ENCODE results near the gene CREB5. TPM values are rescaled to one million over a fixed set of nuclear protein-coding genes. Genes with fewer than 3 reads are reported as not detected.

Gene CREB5
- total RNA-seq, 4 donors from 2014 or later = 11.9 to 25.3 (median 14.4) TPM

GRCh38 chr7:28718545-28718944 is 306.2 kb downstream of the CREB5 start:
- no peak for TF ChIP-seq CTCF (IDR thresholded peaks at IDR 0.05; ENCODE audit: low read depth)

- no peak for TF ChIP-seq CTCF (IDR thresholded peaks at IDR 0.05; ENCODE audit: low read depth)
Observed at GRCh38 chr7:28722684-28723083, 310.4 kb downstream of the CREB5 start.

GRCh38 chr7:28723336-28723735 is 311.0 kb downstream of the CREB5 start:
- TF ChIP-seq CTCF (IDR thresholded peaks at IDR 0.05; ENCODE audit: low read depth) = no peak

- no peak for TF ChIP-seq CTCF (IDR thresholded peaks at IDR 0.05; ENCODE audit: low read depth)
Observed at GRCh38 chr7:28724563-28724962, 312.2 kb downstream of the CREB5 start.

GRCh38 chr7:28725045-28725642 is 312.8 kb downstream of the CREB5 start:
- TF ChIP-seq CTCF (IDR thresholded peaks at IDR 0.05; ENCODE audit: low read depth) = no peak

- TF ChIP-seq CTCF (IDR thresholded peaks at IDR 0.05; ENCODE audit: low read depth) = no peak
Observed at GRCh38 chr7:28725911-28726310, 313.6 kb downstream of the CREB5 start.

- no peak for TF ChIP-seq CTCF (IDR thresholded peaks at IDR 0.05; ENCODE audit: low read depth)
Observed at GRCh38 chr7:28726555-28726954, 314.2 kb downstream of the CREB5 start.

All from subcutaneous adipose tissue (tissue), 4 donors.